Left renal cortex interstitium (tissue), 4 donors: Measurements from ENCODE around the gene ARHGAP12. TPM values are rescaled to one million over a fixed set of nuclear protein-coding genes. Genes with fewer than 3 reads are reported as not detected.

Experiments used
- DNase-seq, 4 donors: peaks; one replicate each; pipeline ENCODE4 v3.0.0-alpha.2; 2013; ENCODE audit warnings: low read depth in 4 of 4, low spot score in 2 of 4, missing footprints in 1 of 4
- polyA plus RNA-seq, 4 donors: library from polyadenylated mRNA; unstranded; fragments of 120-200 nt; gene quantifications; one replicate each; pipeline ENCODE4 v1.2.1, GENCODE V29; 2013; ENCODE audit not compliant: insufficient read length in 4 of 4

Gene ARHGAP12
- polyA plus RNA-seq, 4 donors, result 26.5 to 51.6 (median 33.5) TPM

GRCh38 chr10:31830887-31831286 lies 97.7 kb downstream of the ARHGAP12 start:
- DNase-seq, result no peak

GRCh38 chr10:31829776-31830175 lies 98.9 kb downstream of the ARHGAP12 start:
- DNase-seq, result no peak

GRCh38 chr10:31823358-31823757 lies 105.3 kb downstream of the ARHGAP12 start:
- no peak for DNase-seq

GRCh38 chr10:31822616-31823318 lies 105.9 kb downstream of the ARHGAP12 start:
- no peak for DNase-seq

- DNase-seq, result no peak
Measured at GRCh38 chr10:31822150-31822549, 106.5 kb downstream of the ARHGAP12 start.

- no peak for DNase-seq
Measured at GRCh38 chr10:31820778-31821369, 107.8 kb downstream of the ARHGAP12 start.

GRCh38 chr10:31820096-31820495 lies 108.5 kb downstream of the ARHGAP12 start:
- DNase-seq, result no peak

- no peak for DNase-seq
Measured at GRCh38 chr10:31819391-31819820, 109.2 kb downstream of the ARHGAP12 start.

GRCh38 chr10:31816318-31816717 lies 112.3 kb downstream of the ARHGAP12 start:
- no peak for DNase-seq

GRCh38 chr10:31808258-31809218 lies 120.1 kb downstream of the ARHGAP12 start:
- DNase-seq, result peak; percentile 34 to 62 (median 46)

GRCh38 chr10:31804352-31804810 lies 124.2 kb downstream of the ARHGAP12 start:
- DNase-seq, result no peak

GRCh38 chr10:31803606-31804351 lies 124.9 kb downstream of the ARHGAP12 start:
- DNase-seq, result no peak

- no peak for DNase-seq
Measured at GRCh38 chr10:31799181-31799580, 129.4 kb downstream of the ARHGAP12 start.

- no peak for DNase-seq
Measured at GRCh38 chr10:31792745-31793144, 135.9 kb downstream of the ARHGAP12 start.

- DNase-seq, result no peak
Measured at GRCh38 chr10:31789555-31789954, 139.1 kb downstream of the ARHGAP12 start.

GRCh38 chr10:31782701-31783100 lies 145.9 kb downstream of the ARHGAP12 start:
- no peak for DNase-seq

GRCh38 chr10:31780717-31781116 lies 147.9 kb downstream of the ARHGAP12 start:
- DNase-seq, result no peak

- DNase-seq, result no peak
Measured at GRCh38 chr10:31778627-31779026, 150.0 kb downstream of the ARHGAP12 start.

GRCh38 chr10:31776159-31776558 lies 152.5 kb downstream of the ARHGAP12 start:
- no peak for DNase-seq

GRCh38 chr10:31774928-31775650 lies 153.5 kb downstream of the ARHGAP12 start:
- DNase-seq, result no peak
